DMS 273 (cell line): ENCODE measurements around the gene RASA2.

Experiments
- DNase-seq: peaks from one replicate; lab custom pipeline; 2025; ENCODE audit not compliant: unreplicated experiment; lab: John Stamatoyannopoulos, UW

The RASA2 gene, protein sequence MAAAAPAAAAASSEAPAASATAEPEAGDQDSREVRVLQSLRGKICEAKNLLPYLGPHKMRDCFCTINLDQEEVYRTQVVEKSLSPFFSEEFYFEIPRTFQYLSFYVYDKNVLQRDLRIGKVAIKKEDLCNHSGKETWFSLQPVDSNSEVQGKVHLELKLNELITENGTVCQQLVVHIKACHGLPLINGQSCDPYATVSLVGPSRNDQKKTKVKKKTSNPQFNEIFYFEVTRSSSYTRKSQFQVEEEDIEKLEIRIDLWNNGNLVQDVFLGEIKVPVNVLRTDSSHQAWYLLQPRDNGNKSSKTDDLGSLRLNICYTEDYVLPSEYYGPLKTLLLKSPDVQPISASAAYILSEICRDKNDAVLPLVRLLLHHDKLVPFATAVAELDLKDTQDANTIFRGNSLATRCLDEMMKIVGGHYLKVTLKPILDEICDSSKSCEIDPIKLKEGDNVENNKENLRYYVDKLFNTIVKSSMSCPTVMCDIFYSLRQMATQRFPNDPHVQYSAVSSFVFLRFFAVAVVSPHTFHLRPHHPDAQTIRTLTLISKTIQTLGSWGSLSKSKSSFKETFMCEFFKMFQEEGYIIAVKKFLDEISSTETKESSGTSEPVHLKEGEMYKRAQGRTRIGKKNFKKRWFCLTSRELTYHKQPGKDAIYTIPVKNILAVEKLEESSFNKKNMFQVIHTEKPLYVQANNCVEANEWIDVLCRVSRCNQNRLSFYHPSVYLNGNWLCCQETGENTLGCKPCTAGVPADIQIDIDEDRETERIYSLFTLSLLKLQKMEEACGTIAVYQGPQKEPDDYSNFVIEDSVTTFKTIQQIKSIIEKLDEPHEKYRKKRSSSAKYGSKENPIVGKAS

GRCh38 chr3:141486746-141487520 lies at the start of gene RASA2:
Gene RASA2, plus strand, starts transcription at chr3:141487027. Its CDS starts 57 bp downstream, at chr3:141487084.
- peak; percentile 94 for DNase-seq

- DNase-seq = no peak
These were observed 47.2 kb upstream of the RASA2 start for GRCh38 chr3:141439589-141439988.

GRCh38 chr3:141440942-141441341 lies 45.9 kb upstream of the RASA2 start:
- no peak for DNase-seq

DNA sequence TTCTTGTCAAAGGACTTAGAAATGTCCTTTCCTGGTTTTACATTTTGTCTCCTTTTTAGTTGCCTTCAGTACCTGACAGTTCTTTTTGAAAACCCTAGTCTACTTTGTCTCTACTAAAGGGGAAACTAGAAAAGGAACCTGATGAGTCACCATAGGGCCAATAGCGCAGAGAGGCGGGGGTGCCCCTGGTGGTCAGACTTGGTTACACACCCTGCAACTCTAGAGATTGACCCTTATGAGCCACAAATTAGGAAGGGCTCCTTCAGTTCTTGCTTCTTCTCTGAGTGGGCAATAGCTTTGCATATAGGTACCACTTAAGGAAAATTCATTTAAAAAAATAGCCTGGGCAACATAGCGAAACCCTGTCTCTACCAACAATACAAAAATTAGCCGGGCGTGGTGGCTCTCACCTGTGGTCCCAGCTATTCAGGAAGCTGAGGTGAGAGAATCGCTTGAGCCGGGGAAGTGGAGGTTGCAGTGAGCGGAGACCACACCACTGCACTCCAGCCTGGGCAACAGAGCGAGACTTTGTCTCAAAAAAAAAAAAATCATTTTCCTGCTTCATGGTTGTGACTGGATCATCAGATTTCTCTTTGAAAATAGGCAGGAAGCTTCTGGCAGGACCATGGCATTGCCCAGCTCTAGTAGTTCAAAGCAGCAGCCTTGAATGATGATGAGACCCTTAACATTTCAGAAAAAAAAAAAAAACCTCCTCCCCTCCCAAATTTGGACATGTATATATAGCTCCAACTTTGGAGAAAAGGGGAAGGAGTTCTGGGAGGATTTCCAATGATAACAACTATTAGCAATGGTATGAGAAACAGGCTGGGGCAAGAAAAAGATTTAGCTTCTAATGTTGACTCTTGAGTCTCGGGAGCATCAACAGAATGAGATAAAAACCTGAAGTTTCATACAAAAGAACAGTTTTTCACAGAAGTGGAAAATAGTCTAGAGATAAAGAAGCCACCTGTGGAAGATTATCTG lies 45.2 kb upstream of the RASA2 start:
- peak; percentile 83 for DNase-seq

DNA sequence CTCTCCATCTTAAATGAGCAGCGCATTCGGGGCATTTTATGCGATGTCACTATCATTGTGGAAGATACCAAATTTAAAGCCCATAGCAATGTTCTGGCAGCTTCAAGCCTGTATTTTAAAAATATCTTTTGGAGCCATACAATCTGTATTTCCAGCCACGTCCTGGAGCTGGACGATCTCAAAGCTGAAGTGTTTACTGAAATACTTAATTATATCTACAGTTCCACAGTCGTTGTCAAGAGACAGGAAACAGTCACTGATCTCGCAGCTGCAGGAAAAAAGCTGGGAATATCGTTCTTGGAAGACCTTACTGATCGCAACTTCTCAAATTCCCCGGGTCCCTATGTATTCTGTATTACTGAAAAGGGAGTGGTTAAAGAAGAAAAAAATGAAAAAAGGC lies 44.4 kb upstream of the RASA2 start:
- no peak for DNase-seq

DNA sequence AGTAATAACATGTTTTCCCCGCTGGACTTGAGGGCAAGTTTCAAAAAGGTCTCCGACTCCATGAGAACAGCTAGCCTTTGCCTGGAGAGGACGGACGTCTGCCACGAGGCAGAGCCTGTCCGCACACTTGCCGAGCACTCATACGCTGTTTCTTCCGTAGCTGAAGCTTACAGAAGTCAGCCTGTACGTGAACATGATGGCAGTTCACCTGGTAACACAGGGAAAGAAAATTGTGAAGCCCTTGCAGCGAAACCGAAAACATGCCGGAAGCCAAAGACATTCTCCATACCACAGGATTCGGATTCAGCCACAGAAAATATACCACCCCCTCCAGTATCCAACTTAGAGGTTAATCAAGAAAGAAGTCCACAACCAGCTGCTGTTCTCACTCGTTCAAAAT lies 43.9 kb upstream of the RASA2 start:
- no peak for DNase-seq

GRCh38 chr3:141444586-141445285 lies 42.1 kb upstream of the RASA2 start:
- no peak for DNase-seq

GRCh38 chr3:141445990-141446389 lies 40.8 kb upstream of the RASA2 start:
- no peak for DNase-seq

DNA sequence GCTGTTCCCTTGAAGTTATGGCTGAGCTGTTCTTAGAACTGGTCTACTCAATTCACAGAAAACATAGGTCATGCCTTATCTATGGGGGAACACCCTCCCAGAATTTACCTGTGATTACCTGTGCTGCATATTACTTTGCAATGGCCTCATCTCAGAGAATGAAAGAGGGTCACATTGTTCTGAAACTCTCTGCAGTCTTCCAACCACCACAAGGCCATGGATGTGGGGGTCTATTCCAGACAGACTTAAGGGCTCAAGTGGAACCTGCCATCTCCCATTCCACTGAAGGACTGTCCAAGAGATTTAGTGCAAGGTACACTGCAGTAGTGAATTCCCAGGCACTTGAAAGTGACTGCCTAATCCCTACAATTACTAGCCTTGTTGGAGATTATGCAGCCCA lies 40.1 kb upstream of the RASA2 start:
- no peak for DNase-seq

GRCh38 chr3:141447383-141447782 lies 39.4 kb upstream of the RASA2 start:
- DNase-seq = no peak

DNA sequence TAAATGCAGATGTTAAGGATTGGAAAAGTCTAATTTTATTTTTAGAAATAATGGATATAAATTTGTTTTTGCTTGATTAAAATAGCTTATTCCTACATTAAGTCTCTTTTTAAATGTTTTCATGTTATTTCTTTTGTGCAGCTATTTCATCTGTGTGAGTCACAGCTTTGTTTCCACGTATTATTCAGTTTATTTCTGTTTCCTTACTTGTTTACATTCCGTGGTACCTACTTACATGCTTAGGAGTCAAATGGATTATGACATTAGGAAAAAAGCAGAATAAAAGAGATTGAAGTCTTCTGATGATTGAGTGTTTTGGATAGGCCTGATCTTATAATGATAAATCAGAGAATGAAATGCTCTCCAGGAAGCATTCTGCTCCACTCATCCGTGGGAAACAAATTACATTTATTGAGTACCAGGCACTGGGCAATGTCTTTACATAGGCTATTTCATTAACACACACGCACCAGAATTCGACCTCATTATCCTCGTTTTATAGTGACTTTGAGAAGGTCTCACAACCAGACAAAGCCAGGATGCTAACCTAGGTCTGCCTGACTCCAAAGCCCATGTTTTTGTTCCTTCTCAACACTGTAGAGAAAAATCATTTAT lies 38.1 kb upstream of the RASA2 start:
- DNase-seq = no peak

GRCh38 chr3:141449424-141449823 lies 37.4 kb upstream of the RASA2 start:
- DNase-seq = no peak

DNA sequence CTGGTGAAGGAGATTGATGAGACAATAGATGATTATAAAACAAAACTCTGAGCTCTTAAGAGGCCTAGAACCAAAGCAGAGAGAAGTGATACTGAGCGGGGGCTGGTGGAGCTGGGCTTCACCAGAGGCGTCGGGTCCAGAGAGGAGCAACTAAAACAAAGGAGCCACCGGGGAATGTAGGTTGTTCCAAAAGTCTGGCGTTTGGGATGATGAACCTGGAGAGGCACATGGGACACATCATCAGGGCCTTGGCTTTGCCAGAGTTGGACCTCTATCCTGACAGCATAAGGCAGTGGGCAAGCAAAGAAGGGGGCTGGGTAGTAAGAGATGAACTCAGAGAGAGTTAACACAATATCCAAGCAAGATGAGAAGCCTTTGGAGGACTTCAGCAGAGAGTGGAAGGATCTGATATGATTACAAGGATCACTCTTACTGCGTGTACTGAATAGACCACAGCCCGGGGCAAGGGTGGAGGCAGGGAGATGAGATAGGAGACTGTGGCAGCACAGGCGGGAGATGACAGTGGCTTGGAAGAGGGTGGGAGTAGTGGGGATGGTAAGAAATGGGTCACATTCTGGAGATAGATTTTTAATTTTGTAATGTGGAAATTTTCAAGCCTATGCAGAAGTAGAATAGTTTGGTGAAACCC lies 36.0 kb upstream of the RASA2 start:
- DNase-seq = no peak

- DNase-seq = peak; percentile 78
These were observed 34.8 kb upstream of the RASA2 start for GRCh38 chr3:141452045-141452444.

GRCh38 chr3:141452773-141453172 lies 34.1 kb upstream of the RASA2 start:
- no peak for DNase-seq

DNA sequence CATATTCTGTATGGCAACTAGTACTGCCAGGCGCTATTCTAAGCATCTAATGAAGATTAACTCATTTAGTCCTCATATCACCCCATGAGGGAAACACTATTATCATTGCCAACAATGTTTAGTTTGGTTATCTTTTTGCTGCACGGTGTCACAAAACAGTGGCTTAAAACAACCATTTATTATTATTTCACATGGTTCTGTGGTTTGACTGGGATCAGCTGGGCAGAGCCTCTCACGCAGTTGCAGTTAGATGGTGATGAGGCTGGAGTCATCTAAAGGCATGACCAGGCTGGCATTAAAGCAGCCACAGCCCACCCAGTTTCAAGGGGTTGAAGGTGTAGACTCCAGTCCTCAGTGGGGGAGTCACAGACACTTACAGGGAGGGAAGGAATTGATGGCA lies 32.8 kb upstream of the RASA2 start:
- no peak for DNase-seq

GRCh38 chr3:141454906-141455602 lies 31.8 kb upstream of the RASA2 start:
- peak; percentile 90 for DNase-seq
